Pulmonary artery endothelial cell (primary cell): ENCODE measurements around the gene SRSF4. TPM values are rescaled to one million over a fixed set of nuclear protein-coding genes. Genes with fewer than 3 reads are reported as not detected.
A peak's percentile ranks its signal among the peaks of the same experiment; 100 is the strongest.
"Not testable (repeated sequence)": the region's sequence is repeated elsewhere in the genome, so short reads cannot be mapped to it uniquely, and the experiment has no call there.

Source experiments
- DNase-seq: peaks from one replicate; pipeline ENCODE4 v3.0.0-alpha.2; 2011; ENCODE audit warnings: low read depth, low spot score
- total RNA-seq: library from RNA; depleted of rRNA; stranded (reverse); fragments of >200 nt; gene quantifications from 2 replicates; pipeline ENCODE4 v1.2.3, GENCODE V29; 2014

Gene SRSF4
- 37.8 and 70.1 TPM in 2 replicates for total RNA-seq

GRCh38 chr1:29181413-29182225 is at the start of gene SRSF4:
TSS of gene SRSF4 (minus strand) at chr1:29181900. CDS start at chr1:29181752, 148 bp downstream.
- DNase-seq = peak; percentile 95

- DNase-seq = peak; percentile 72
Observed at GRCh38 chr1:29230553-29231378, 49.1 kb upstream of the SRSF4 start, which contains the start of gene MECR. TSS of gene MECR (minus strand) at chr1:29230934. CDS start at chr1:29230906, 28 bp downstream.

- no peak for DNase-seq
Observed at GRCh38 chr1:29230204-29230552, 48.5 kb upstream of the SRSF4 start.

- DNase-seq = no peak
Observed at GRCh38 chr1:29227511-29227910, 45.8 kb upstream of the SRSF4 start.

- DNase-seq = no peak
Observed at GRCh38 chr1:29225361-29225760, 43.7 kb upstream of the SRSF4 start.

- no peak for DNase-seq
Observed at GRCh38 chr1:29224356-29224837, 42.7 kb upstream of the SRSF4 start.

- DNase-seq = no peak
Observed at GRCh38 chr1:29223521-29223920, 41.8 kb upstream of the SRSF4 start.

GRCh38 chr1:29222686-29223085 is 41.0 kb upstream of the SRSF4 start:
- no peak for DNase-seq

- not testable (repeated sequence) for DNase-seq
Observed at GRCh38 chr1:29222260-29222659, 40.6 kb upstream of the SRSF4 start.

GRCh38 chr1:29221296-29221695 is 39.6 kb upstream of the SRSF4 start:
- DNase-seq = no peak

- DNase-seq = no peak
Observed at GRCh38 chr1:29218223-29218622, 36.5 kb upstream of the SRSF4 start.

GRCh38 chr1:29217633-29218032 is 35.9 kb upstream of the SRSF4 start:
- no peak for DNase-seq

- no peak for DNase-seq
Observed at GRCh38 chr1:29213055-29213454, 31.4 kb upstream of the SRSF4 start.

GRCh38 chr1:29211086-29212030 is 29.7 kb upstream of the SRSF4 start:
- DNase-seq = no peak

GRCh38 chr1:29210278-29211085 is 28.8 kb upstream of the SRSF4 start:
- DNase-seq = peak; percentile 27

- DNase-seq = no peak
Observed at GRCh38 chr1:29209173-29209572, 27.5 kb upstream of the SRSF4 start.

- no peak for DNase-seq
Observed at GRCh38 chr1:29208442-29208841, 26.7 kb upstream of the SRSF4 start.

GRCh38 chr1:29202584-29203340 is 21.1 kb upstream of the SRSF4 start:
- peak; percentile 96 for DNase-seq

- no peak for DNase-seq
Observed at GRCh38 chr1:29202053-29202452, 20.4 kb upstream of the SRSF4 start.
